HG02678 (cell line): ENCODE measurements around the gene MAN1C1.
"Not testable (repeated sequence)": the region's sequence is repeated elsewhere in the genome, so short reads cannot be mapped to it uniquely, and the experiment has no call there.

Source experiments
- ATAC-seq: cut with Tn5 transposase; IDR thresholded peaks from one replicate; pipeline ENCODE4 v1.9.1; 2021; ENCODE audit warnings: mild to moderate bottlenecking, moderate library complexity; ENCODE audit not compliant: unreplicated experiment

The MAN1C1 gene

GRCh38 chr1:25631750-25632485 lies 15.3 kb downstream of the MAN1C1 start:
- ATAC-seq = no peak

- ATAC-seq = no peak
Measured at GRCh38 chr1:25634066-25634465, 17.5 kb downstream of the MAN1C1 start.

GRCh38 chr1:25634896-25635295 lies 18.3 kb downstream of the MAN1C1 start:
- ATAC-seq = no peak

GRCh38 chr1:25636141-25636540 lies 19.6 kb downstream of the MAN1C1 start:
- not testable (repeated sequence) for ATAC-seq

- ATAC-seq = no peak
Measured at GRCh38 chr1:25640646-25641328, 24.2 kb downstream of the MAN1C1 start.

- ATAC-seq = no peak
Measured at GRCh38 chr1:25641329-25641725, 24.7 kb downstream of the MAN1C1 start.

GRCh38 chr1:25641931-25642573 lies 25.5 kb downstream of the MAN1C1 start:
- no peak for ATAC-seq

GRCh38 chr1:25642574-25643108 lies 26.1 kb downstream of the MAN1C1 start:
- no peak for ATAC-seq

GRCh38 chr1:25643929-25644328 lies 27.3 kb downstream of the MAN1C1 start:
- no peak for ATAC-seq

- ATAC-seq = no peak
Measured at GRCh38 chr1:25644962-25645361, 28.4 kb downstream of the MAN1C1 start.

- no peak for ATAC-seq
Measured at GRCh38 chr1:25645637-25646400, 29.2 kb downstream of the MAN1C1 start.

- no peak for ATAC-seq
Measured at GRCh38 chr1:25647106-25647505, 30.5 kb downstream of the MAN1C1 start.

- no peak for ATAC-seq
Measured at GRCh38 chr1:25647863-25648262, 31.3 kb downstream of the MAN1C1 start.

- no peak for ATAC-seq
Measured at GRCh38 chr1:25648681-25649440, 32.3 kb downstream of the MAN1C1 start.

- ATAC-seq = no peak
Measured at GRCh38 chr1:25649505-25650288, 33.1 kb downstream of the MAN1C1 start.

GRCh38 chr1:25650289-25650576 lies 33.6 kb downstream of the MAN1C1 start:
- ATAC-seq = no peak

GRCh38 chr1:25651036-25651640 lies 34.5 kb downstream of the MAN1C1 start:
- ATAC-seq = no peak

GRCh38 chr1:25651824-25652741 lies 35.5 kb downstream of the MAN1C1 start:
- no peak for ATAC-seq
